ENCODE measurements around the gene NDUFAB1.

Gene NDUFAB1

DNA sequence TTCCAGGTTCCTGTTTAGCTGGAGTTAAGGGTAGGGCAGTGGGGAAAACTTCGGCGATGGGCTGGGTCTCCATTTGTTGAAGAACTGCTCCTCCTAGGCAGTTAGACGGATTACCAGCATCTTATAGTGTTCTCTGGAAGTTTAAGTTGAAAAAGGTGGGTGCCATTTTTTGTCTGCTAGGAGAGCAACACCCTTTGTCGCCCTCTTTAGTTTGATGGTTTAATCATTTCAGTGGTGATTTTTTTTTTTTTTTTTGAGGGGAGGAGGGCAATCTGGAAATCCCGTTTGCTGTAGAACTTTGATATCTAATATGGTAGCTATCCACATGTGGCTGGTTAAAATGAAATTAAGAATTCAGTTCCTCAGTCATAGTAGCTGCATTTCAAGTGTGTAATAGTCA, 34.5 kb downstream of the NDUFAB1 start:
- TF ChIP-seq ZFX (IDR thresholded peaks at IDR 0.05; ENCODE audit: borderline replicate concordance): no peak
- TF ChIP-seq, protein P1, sequence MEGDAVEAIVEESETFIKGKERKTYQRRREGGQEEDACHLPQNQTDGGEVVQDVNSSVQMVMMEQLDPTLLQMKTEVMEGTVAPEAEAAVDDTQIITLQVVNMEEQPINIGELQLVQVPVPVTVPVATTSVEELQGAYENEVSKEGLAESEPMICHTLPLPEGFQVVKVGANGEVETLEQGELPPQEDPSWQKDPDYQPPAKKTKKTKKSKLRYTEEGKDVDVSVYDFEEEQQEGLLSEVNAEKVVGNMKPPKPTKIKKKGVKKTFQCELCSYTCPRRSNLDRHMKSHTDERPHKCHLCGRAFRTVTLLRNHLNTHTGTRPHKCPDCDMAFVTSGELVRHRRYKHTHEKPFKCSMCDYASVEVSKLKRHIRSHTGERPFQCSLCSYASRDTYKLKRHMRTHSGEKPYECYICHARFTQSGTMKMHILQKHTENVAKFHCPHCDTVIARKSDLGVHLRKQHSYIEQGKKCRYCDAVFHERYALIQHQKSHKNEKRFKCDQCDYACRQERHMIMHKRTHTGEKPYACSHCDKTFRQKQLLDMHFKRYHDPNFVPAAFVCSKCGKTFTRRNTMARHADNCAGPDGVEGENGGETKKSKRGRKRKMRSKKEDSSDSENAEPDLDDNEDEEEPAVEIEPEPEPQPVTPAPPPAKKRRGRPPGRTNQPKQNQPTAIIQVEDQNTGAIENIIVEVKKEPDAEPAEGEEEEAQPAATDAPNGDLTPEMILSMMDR (IDR thresholded peaks at IDR 0.05): no peak
- no peak overlapping the region for H3K27ac ChIP-seq

DNA sequence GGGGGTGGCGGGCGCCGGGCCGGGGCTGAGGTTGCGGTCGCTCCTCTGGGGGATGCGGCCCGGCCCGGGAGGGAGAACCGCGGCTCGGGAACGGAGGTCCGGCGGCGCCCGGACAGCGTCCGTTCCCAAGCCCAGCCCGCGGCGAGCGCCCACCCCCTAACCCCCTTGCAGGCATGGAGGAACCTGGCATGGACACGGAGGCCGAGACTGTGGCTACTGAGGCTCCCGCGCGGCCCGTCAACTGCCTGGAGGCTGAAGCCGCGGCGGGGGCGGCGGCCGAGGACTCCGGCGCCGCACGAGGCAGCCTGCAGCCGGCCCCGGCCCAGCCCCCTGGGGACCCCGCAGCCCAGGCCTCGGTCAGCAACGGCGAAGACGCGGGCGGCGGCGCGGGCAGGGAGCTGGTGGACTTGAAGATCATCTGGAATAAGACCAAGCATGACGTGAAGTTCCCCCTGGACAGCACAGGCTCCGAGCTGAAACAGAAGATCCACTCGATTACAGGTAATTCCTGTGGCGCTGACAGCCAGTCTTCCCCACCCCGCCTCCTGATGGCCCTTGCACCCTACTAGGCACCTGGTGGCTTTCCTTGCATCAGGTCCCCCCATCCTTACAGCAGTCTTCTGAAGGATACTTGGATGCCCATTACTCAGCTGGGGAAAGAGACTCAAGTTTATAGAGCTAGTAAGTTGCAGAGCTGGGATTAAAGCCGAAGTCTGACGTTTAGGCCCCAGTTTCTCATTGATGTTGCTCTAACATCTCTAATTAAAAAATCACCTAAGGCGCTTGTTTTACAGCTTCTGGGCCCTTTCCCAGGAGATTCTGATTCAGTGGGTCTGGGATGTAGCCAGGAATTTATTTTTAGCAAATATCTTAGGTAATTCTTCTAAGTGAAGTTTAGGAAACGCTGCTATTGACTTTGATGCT, 38.1 kb downstream of the NDUFAB1 start:
- peak overlapping the region; percentile 72 for H3K27ac ChIP-seq
- TF ChIP-seq, protein P1 (IDR thresholded peaks at IDR 0.05): no peak
- no peak for TF ChIP-seq ZFX (IDR thresholded peaks at IDR 0.05; ENCODE audit: borderline replicate concordance)

DNA sequence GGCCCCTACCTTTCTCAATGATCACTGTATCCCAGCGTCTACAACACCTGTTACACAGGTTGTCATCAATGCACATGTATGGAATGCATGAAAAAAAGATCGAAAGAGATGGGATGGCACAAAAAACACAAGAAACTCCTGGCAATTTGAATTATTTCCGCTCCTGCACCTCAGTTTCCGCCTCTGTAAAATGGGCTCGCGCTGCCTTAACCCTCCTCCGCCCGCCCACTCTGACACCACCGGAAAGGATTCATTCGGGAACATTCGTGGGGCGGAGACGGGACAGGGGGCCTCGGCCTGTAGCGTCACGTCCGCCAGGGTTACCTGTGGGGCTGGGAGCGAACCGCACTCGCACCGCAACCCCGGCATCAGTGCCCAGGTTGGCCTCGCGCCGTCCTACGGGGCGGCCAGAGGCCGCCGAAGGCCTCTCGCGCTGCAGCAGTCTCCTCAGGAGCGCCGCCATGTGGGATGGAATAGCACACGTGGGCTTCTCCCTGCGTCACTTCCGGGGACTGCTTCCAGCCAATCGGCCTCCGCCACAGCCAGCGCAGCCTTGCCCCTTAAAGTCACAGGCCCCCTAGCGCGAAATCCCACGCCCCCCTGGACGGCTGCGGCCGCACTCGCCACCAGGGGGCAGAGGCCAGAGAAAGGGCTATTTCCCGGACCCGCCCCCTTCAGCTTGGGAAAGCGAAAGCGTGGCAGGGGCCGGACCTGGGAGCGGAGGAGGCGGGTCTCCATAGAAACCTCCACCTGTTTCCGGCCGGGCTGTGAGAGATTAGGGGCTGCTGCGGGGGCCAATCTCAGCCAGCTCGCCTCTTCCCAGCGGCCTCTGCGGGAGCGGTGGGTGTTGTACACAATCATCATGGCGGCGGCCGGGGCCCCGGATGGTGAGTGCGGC, 39.0 kb downstream of the NDUFAB1 start, which contains the start of the genes EARS2 and UBFD1:
EARS2 (minus strand) TSS at position 470 of the 898 bp plus-strand sequence; CDS start at position 463, 7 bp downstream.
UBFD1 (plus strand) TSS at position 847 of the 898 bp plus-strand sequence; CDS start at position 863, 16 bp downstream.
- TF ChIP-seq, protein P1 (IDR thresholded peaks at IDR 0.05): peak; percentile 97
- no peak for TF ChIP-seq ZFX (IDR thresholded peaks at IDR 0.05; ENCODE audit: borderline replicate concordance)
- H3K27ac ChIP-seq: peak within 1 kb of the TSS; percentile 72

DNA sequence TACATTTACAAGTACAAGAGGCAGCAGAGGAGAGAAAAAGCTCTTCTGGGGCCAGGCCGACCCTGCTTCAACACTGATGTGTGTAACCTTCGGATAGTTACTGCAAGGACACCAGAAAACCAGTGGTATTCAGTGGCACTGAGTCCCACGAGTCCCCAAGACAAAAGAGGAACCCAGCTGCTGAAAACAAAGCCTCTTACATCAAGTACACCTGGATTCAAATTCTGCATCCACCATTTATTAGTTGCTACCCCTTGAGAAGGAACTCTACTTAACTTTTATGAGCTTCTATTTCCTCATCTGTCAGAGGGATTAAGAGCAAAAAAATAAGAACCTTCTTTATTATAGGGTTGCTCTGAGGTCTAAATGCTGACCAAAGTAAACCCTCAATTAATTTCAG, 41.6 kb downstream of the NDUFAB1 start:
- no peak overlapping the region for H3K27ac ChIP-seq
- TF ChIP-seq, protein P1 (IDR thresholded peaks at IDR 0.05): no peak
- TF ChIP-seq ZFX (IDR thresholded peaks at IDR 0.05; ENCODE audit: borderline replicate concordance): no peak

DNA sequence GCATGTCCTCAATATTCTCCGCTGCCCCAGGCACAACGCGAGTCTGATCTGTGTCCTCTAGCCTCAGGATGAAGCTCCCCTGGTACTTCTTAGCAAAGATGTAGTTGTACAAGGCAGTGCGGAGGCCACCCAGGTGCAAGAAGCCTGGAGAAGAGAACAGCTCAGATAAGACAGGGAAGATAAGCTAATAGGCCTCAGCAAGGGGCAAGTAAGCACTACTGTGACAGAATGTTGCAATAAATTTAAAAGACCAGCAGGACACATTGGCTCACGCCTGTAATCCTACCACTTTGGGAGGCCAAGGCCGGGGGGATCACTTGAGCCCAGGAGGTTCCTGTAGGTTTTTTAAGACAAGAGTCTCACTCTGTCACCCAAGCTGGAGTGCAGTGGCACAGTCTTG, 44.0 kb downstream of the NDUFAB1 start:
- no peak overlapping the region for H3K27ac ChIP-seq
- no peak for TF ChIP-seq ZFX (IDR thresholded peaks at IDR 0.05; ENCODE audit: borderline replicate concordance)
- TF ChIP-seq, protein P1 (IDR thresholded peaks at IDR 0.05): no peak

DNA sequence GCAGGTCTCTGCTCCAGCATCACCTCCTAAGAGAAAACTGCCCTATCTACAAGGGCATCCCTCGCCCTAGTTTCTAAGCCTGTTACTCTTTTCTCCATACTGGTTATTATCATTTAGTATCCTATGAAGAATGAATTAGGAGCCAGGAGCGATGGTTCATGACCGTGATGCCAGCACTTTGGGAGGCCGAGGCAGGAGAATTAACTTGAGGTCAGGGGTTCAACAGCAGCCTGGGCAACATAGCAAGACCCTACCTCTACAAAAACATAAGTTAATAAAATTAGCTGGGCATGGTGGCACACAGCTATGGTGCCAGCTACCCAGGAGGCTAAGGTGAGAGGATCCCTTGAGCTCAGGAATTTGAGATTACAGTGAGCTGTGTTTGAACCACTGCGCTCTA, 46.2 kb downstream of the NDUFAB1 start:
- no peak overlapping the region for H3K27ac ChIP-seq
- TF ChIP-seq ZFX (IDR thresholded peaks at IDR 0.05; ENCODE audit: borderline replicate concordance): no peak
- TF ChIP-seq, protein P1 (IDR thresholded peaks at IDR 0.05): no peak

All from 22Rv1 (cell line).